ENCODE data around the gene DOCK4.
"Not testable (repeated sequence)": the region's sequence is repeated elsewhere in the genome, so short reads cannot be mapped to it uniquely, and the experiment has no call there.

GRCh38 chr7:111908673-111909072 is 297.5 kb downstream of the DOCK4 start:
- TF ChIP-seq ELK1 (IDR thresholded peaks at IDR 0.05; ENCODE audit: low read depth, low read length); EP300 (IDR thresholded peaks at IDR 0.05; ENCODE audit: borderline replicate concordance in 1 of 2, control insufficient read depth in 1 of 2, low read depth in 2 of 2, low read length in 2 of 2); ZBED1 (IDR thresholded peaks at IDR 0.05; ENCODE audit: borderline replicate concordance); CEBPB (IDR thresholded peaks at IDR 0.05; ENCODE audit: borderline replicate concordance in 1 of 2, low read depth in 2 of 2, low read length in 2 of 2); SUPT20H (IDR thresholded peaks at IDR 0.05; ENCODE audit: borderline replicate concordance, control insufficient read depth, low read depth, low read length); ZNF274 (IDR thresholded peaks at IDR 0.05; ENCODE audit: insufficient read depth, insufficient read length); POLR2AphosphoS5 (IDR thresholded peaks at IDR 0.05; ENCODE audit: low read length); SRF (IDR thresholded peaks at IDR 0.05; ENCODE audit: low read depth in 2 of 2, low read length in 2 of 2); BACH1 (IDR thresholded peaks at IDR 0.05; ENCODE audit: borderline replicate concordance); RB1 (IDR thresholded peaks at IDR 0.05; ENCODE audit: borderline replicate concordance): not testable (repeated sequence)
